ENCODE results near the gene ELFN2.

ELFN2 gene

GRCh38 chr22:37357446-37358075, 69.7 kb downstream of the ELFN2 start:
- DNase-seq (ENCODE audit: low read depth), result no peak

GRCh38 chr22:37356922-37357321, 70.4 kb downstream of the ELFN2 start:
- DNase-seq (ENCODE audit: low read depth), result no peak

GRCh38 chr22:37355174-37355573, 72.1 kb downstream of the ELFN2 start:
- DNase-seq (ENCODE audit: low read depth), result no peak

- DNase-seq (ENCODE audit: low read depth), result no peak
Observed at GRCh38 chr22:37354670-37355069, 72.6 kb downstream of the ELFN2 start.

GRCh38 chr22:37354261-37354660, 73.0 kb downstream of the ELFN2 start:
- DNase-seq (ENCODE audit: low read depth), result no peak

GRCh38 chr22:37353839-37354238, 73.4 kb downstream of the ELFN2 start:
- DNase-seq (ENCODE audit: low read depth), result no peak

- DNase-seq (ENCODE audit: low read depth), result no peak
Observed at GRCh38 chr22:37352481-37352880, 74.8 kb downstream of the ELFN2 start.

GRCh38 chr22:37351232-37351631, 76.0 kb downstream of the ELFN2 start:
- DNase-seq (ENCODE audit: low read depth), result no peak

GRCh38 chr22:37349043-37349814, 78.0 kb downstream of the ELFN2 start:
- DNase-seq (ENCODE audit: low read depth), result no peak

GRCh38 chr22:37346505-37346895, 80.8 kb downstream of the ELFN2 start:
- no peak for DNase-seq (ENCODE audit: low read depth)

GRCh38 chr22:37345863-37346504, 81.3 kb downstream of the ELFN2 start:
- no peak for DNase-seq (ENCODE audit: low read depth)

GRCh38 chr22:37344735-37345449, 82.4 kb downstream of the ELFN2 start:
- no peak for DNase-seq (ENCODE audit: low read depth)

GRCh38 chr22:37343863-37344734, 83.2 kb downstream of the ELFN2 start:
- no peak for DNase-seq (ENCODE audit: low read depth)

GRCh38 chr22:37343348-37343747, 83.9 kb downstream of the ELFN2 start:
- no peak for DNase-seq (ENCODE audit: low read depth)

GRCh38 chr22:37342065-37342464, 85.2 kb downstream of the ELFN2 start:
- no peak for DNase-seq (ENCODE audit: low read depth)

- no peak for DNase-seq (ENCODE audit: low read depth)
Observed at GRCh38 chr22:37340331-37341262, 86.7 kb downstream of the ELFN2 start.

GRCh38 chr22:37338539-37339246, 88.6 kb downstream of the ELFN2 start:
- DNase-seq (ENCODE audit: low read depth), result no peak

- no peak for DNase-seq (ENCODE audit: low read depth)
Observed at GRCh38 chr22:37337204-37337943, 89.9 kb downstream of the ELFN2 start.

GRCh38 chr22:37336579-37336978, 90.7 kb downstream of the ELFN2 start:
- no peak for DNase-seq (ENCODE audit: low read depth)
